ENCODE results near the gene FOXK1. TPM values are rescaled to one million over a fixed set of nuclear protein-coding genes. Genes with fewer than 3 reads are reported as not detected.

The FOXK1 gene
- total and polyA plus RNA-seq, 2 experiments from 2014 or later, result 2.3 to 12.7 TPM

DNA sequence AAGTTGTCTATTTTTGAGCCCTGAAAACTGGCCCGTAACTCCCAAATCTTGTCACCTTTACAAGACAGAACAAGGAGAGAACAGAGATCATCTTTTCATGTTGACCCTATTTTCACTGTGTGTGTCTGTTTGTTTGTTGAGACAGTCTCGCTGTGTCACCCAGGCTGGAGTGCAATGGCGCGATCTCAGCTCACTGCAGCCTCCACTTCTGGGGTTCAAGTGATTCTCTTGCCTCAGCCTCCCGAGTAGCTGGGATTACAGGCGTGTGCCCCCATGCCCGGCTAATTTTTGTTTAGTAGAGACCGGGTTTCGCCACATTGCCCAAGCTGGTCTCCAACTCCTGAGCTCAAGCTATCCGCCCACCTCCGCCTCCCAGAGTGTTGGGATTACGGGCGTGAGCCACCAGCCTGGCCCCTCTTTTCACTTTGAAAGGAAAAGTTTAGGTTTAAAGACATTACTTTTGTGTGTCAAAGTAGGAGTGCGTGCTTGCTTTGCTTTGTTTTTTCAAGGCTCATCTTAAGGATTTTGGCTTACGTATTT lies 32.1 kb downstream of the FOXK1 start:
- H3K4me3 Mint-ChIP-seq, result no peak overlapping the region
- Histone ChIP-seq H3K79me2 (replicated peaks; ENCODE audit: insufficient read depth) (peaks cover 32% of the 10 kb centered on the region), H3K4me3 (no peak overlapping the region), H3K4me1 (ENCODE audit: insufficient read depth) (no peaks in the 10 kb centered on the region), H3K9me2 (ENCODE audit: insufficient read depth) (no peaks in the 10 kb centered on the region), H2AFZ (no peak overlapping the region), H3K27ac (ENCODE audit: low read depth) (no peak overlapping the region), H3F3A (replicated peaks; ENCODE audit: low read depth) (no peaks in the 10 kb centered on the region), H3K4me2 (no peak overlapping the region), H3K36me3 (ENCODE audit: insufficient read depth) (no peaks in the 10 kb centered on the region), H3K27me3 (ENCODE audit: insufficient read depth) (peaks cover 37% of the 10 kb centered on the region), H4K20me1 (replicated peaks; ENCODE audit: insufficient read depth) (peaks cover 77% of the 10 kb centered on the region)
- peaks cover 10% of the 10 kb centered on the region; the same call in 2 of the 3 replicates for H3K36me3 Mint-ChIP-seq (ENCODE audit: low read depth)
- peaks cover 63% of the 10 kb centered on the region for H3K27me3 Mint-ChIP-seq (ENCODE audit: insufficient read depth, low read depth, poor library complexity)
- no peak overlapping the region for H3K27ac Mint-ChIP-seq
- peaks cover 7% of the 10 kb centered on the region for H3K4me1 Mint-ChIP-seq
- DNase-seq (ENCODE audit: low spot score) (no peak), ATAC-seq (no peak)
- no peak for TF ChIP-seq REST (IDR thresholded peaks at IDR 0.05; ENCODE audit: unreplicated experiment)
- peaks cover 15% of the 10 kb centered on the region; the same call in 2 of the 3 replicates for H3K9me3 Mint-ChIP-seq

DNA sequence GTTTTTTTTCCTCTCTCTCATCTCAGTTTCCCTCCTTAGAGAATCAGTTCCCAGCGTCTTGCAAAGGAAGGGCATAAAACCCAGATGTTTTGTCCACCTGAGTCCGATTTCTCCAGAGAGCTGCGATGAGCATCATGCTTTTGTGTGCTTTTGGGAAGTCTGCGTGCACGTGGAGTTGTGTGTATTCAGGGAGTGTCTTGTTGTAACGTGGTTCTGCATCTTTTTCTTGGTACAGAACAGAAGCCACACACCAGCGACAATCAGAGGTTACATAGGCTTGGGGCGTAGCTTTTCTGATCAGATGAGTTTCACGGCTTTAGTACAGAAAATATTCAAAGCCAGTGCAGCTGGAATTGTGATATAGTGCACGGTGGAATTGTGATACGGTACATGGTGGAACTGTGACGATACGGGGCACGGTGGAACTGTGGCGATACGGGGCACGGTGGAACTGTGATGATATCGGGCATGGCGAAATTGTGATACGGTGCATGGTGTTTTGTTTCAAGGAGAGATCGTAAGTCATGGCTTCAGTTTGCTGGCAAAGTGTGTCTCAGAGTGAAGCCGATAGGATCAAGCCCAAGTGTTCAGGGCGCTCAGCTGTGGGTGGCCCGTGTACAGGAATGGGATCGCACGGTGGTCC lies 32.8 kb downstream of the FOXK1 start:
- Histone ChIP-seq H3K4me1 (ENCODE audit: insufficient read depth) (no peaks in the 10 kb centered on the region), H3F3A (replicated peaks; ENCODE audit: low read depth) (no peaks in the 10 kb centered on the region), H3K79me2 (replicated peaks; ENCODE audit: insufficient read depth) (peaks cover 30% of the 10 kb centered on the region), H3K4me3 (no peak overlapping the region), H3K27me3 (ENCODE audit: insufficient read depth) (peaks cover 30% of the 10 kb centered on the region), H3K4me2 (no peak overlapping the region), H3K36me3 (ENCODE audit: insufficient read depth) (no peaks in the 10 kb centered on the region), H3K9me2 (ENCODE audit: insufficient read depth) (no peaks in the 10 kb centered on the region), H2AFZ (no peak overlapping the region), H4K20me1 (replicated peaks; ENCODE audit: insufficient read depth) (peaks cover 77% of the 10 kb centered on the region), H3K27ac (ENCODE audit: low read depth) (no peak overlapping the region)
- H3K4me3 Mint-ChIP-seq, result no peak overlapping the region
- TF ChIP-seq EZH2 (IDR thresholded peaks at IDR 0.05; ENCODE audit: low read depth, unreplicated experiment), result no peak
- TF ChIP-seq STAT1 (IDR thresholded peaks at IDR 0.05; ENCODE audit: unreplicated experiment), result no peak
- no peak for TF ChIP-seq EZH2phosphoT487 (IDR thresholded peaks at IDR 0.05; ENCODE audit: unreplicated experiment)
- TF ChIP-seq CREB1 (CRISPR knock-in tag; IDR thresholded peaks at IDR 0.05; ENCODE audit: low read depth), result no peak
- TF ChIP-seq REST (IDR thresholded peaks at IDR 0.05; ENCODE audit: unreplicated experiment), result no peak
- TF ChIP-seq POLR2AphosphoS5 (IDR thresholded peaks at IDR 0.05; ENCODE audit: low read depth), result no peak
- no peak for TF ChIP-seq NANOG (IDR thresholded peaks at IDR 0.05; ENCODE audit: borderline replicate concordance)
- TF ChIP-seq ZNF331 (CRISPR knock-in tag; IDR thresholded peaks at IDR 0.05; ENCODE audit: low read depth), result no peak
- no peak overlapping the region for H3K27ac Mint-ChIP-seq
- no peak for DNase-seq (ENCODE audit: low spot score)
- peaks cover 57% of the 10 kb centered on the region for H3K27me3 Mint-ChIP-seq (ENCODE audit: insufficient read depth, low read depth, poor library complexity)
- no peak for ATAC-seq
- H3K36me3 Mint-ChIP-seq (ENCODE audit: low read depth), result peaks cover 13% of the 10 kb centered on the region; the same call in 2 of the 3 replicates
- H3K4me1 Mint-ChIP-seq, result 0 out of 3 replicates have a peak, but pooled peaks cover 3% of the 10 kb centered on the region
- H3K9me3 Mint-ChIP-seq, result peaks cover 15% of the 10 kb centered on the region; the same call in 2 of the 3 replicates
